HepG2 (cell line): ENCODE results near the gene KCTD15. TPM values are rescaled to one million over a fixed set of nuclear protein-coding genes. Genes with fewer than 3 reads are reported as not detected.

Experiments
- ASH2L ChIP-seq: fragments of 300-600, 200-600 bp; sonication (generic); IDR thresholded peaks from 2 replicates; pipeline ENCODE4 v1.7.0; 2017; ENCODE audit warnings: low read depth, mild to moderate bottlenecking, moderate library complexity, mixed read lengths, low read length; ENCODE audit not compliant: insufficient read length
- SIN3A ChIP-seq: IDR thresholded peaks from 2 replicates; pipeline ENCODE4 v1.6.1; 2011; ENCODE audit warnings: low read depth, mild to moderate bottlenecking, control low read depth, low read length, borderline replicate concordance
- SNAI1 ChIP-seq: sonication (generic); formaldehyde crosslinking; IDR thresholded peaks from 2 replicates; pipeline ENCODE4 v1.5.0; 2020; ENCODE audit warnings: mild to moderate bottlenecking, missing genetic modification reagents, borderline replicate concordance
- YEATS2 ChIP-seq: sonication (generic); formaldehyde crosslinking; IDR thresholded peaks from 2 replicates; pipeline ENCODE4 v1.4.0; 2020; ENCODE audit warnings: missing genetic modification reagents, borderline replicate concordance
- ZBTB2 ChIP-seq: sonication (generic); formaldehyde crosslinking; IDR thresholded peaks from 2 replicates; pipeline ENCODE4 v1.8.0; 2022; ENCODE audit warnings: low read depth, missing genetic modification reagents
- ZBTB25 ChIP-seq: IDR thresholded peaks from 2 replicates; pipeline ENCODE4 v1.6.1; 2018; ENCODE audit warnings: missing genetic modification reagents
- ZFP82 ChIP-seq: sonication (generic); formaldehyde crosslinking; IDR thresholded peaks from 2 replicates; pipeline ENCODE4 v1.5.1; 2020; ENCODE audit warnings: mild to moderate bottlenecking, missing genetic modification reagents, borderline replicate concordance
- ZFX ChIP-seq: sonication (generic); formaldehyde crosslinking; IDR thresholded peaks from 2 replicates; pipeline ENCODE4 v1.4.0; 2020; ENCODE audit warnings: mild to moderate bottlenecking, low read depth, missing genetic modification reagents, moderate library complexity
- ZMYM4 ChIP-seq: sonication (generic); formaldehyde crosslinking; IDR thresholded peaks from 2 replicates; pipeline ENCODE4 v1.8.1; 2023; ENCODE audit warnings: mild to moderate bottlenecking, missing genetic modification reagents
- ZNF136 ChIP-seq: sonication (generic); formaldehyde crosslinking; IDR thresholded peaks from 2 replicates; pipeline ENCODE4 v1.8.1; 2022; ENCODE audit warnings: low read depth, mild to moderate bottlenecking, moderate library complexity, missing genetic modification reagents
- ZNF20 ChIP-seq: sonication (generic); formaldehyde crosslinking; IDR thresholded peaks from 2 replicates; pipeline ENCODE4 v1.4.0; 2020; ENCODE audit warnings: mild to moderate bottlenecking, moderate library complexity, missing genetic modification reagents
- ZNF224 ChIP-seq: sonication (generic); formaldehyde crosslinking; IDR thresholded peaks from 2 replicates; pipeline ENCODE4 v1.5.0; 2020; ENCODE audit warnings: mild to moderate bottlenecking, missing genetic modification reagents
- ZNF430 ChIP-seq: sonication (generic); formaldehyde crosslinking; IDR thresholded peaks from 2 replicates; pipeline ENCODE4 v1.9.0; 2021; ENCODE audit warnings: mild to moderate bottlenecking, missing genetic modification reagents
- ZNF496 ChIP-seq: sonication (generic); formaldehyde crosslinking; IDR thresholded peaks from 2 replicates; pipeline ENCODE4 v1.8.1; 2023; ENCODE audit warnings: mild to moderate bottlenecking, moderate library complexity, missing genetic modification reagents; ENCODE audit not compliant: insufficient replicate concordance
- polyA plus RNA-seq, 8 experiments: library from polyadenylated mRNA; depleted of rRNA in 3 of 8; stranded (reverse) in 7 of 8; unstranded in 1 of 8; fragments of >200 nt; fragmentation: Illumina TruSeq in 4 of 8; extraction: Trizol in 4 of 8; gene quantifications; 2 replicates each; pipeline versions ENCODE4 v1.2.1 to v1.2.3, GENCODE V29; 2011 to 2016; ENCODE audit warnings: low read depth in 4 of 8, missing spikeins in 1 of 8, mixed read lengths in 1 of 8; ENCODE audit not compliant: insufficient read depth in 1 of 8
- total RNA-seq, 5 experiments: library from RNA; depleted of rRNA; stranded (reverse); fragments of >200 nt; fragmentation: Illumina TruSeq; extraction: Trizol; gene quantifications; 2 replicates each; pipeline ENCODE4 v1.2.3, GENCODE V29; 2016; ENCODE audit warnings: low read depth in 1 of 5
- TF ChIP-seq, protein P1 (sequence below): sonication (generic); formaldehyde crosslinking; IDR thresholded peaks from 2 replicates; pipeline ENCODE4 v1.4.0; 2020; ENCODE audit warnings: missing genetic modification reagents, borderline replicate concordance
- TF ChIP-seq, protein P2 (sequence below): fragments of 450-650 bp; IDR thresholded peaks from 2 replicates; pipeline ENCODE4 v1.6.1; 2016
- TF ChIP-seq, protein P3 (sequence below): sonication (generic); formaldehyde crosslinking; IDR thresholded peaks from 2 replicates; pipeline ENCODE4 v1.5.0; 2020; ENCODE audit warnings: missing genetic modification reagents
- TF ChIP-seq, protein P4 (sequence below): sonication (generic); formaldehyde crosslinking; IDR thresholded peaks from 2 replicates; pipeline ENCODE4 v1.9.0; 2022; ENCODE audit warnings: missing genetic modification reagents, mild to moderate bottlenecking, borderline replicate concordance

The KCTD15 gene
- total and polyA plus RNA-seq, 2 of the 13 experiments (the other 11 are each of a cell fraction or from before 2014, with no cell fraction given), result 13.2 to 16.7 TPM

- TF ChIP-seq, protein P1, sequence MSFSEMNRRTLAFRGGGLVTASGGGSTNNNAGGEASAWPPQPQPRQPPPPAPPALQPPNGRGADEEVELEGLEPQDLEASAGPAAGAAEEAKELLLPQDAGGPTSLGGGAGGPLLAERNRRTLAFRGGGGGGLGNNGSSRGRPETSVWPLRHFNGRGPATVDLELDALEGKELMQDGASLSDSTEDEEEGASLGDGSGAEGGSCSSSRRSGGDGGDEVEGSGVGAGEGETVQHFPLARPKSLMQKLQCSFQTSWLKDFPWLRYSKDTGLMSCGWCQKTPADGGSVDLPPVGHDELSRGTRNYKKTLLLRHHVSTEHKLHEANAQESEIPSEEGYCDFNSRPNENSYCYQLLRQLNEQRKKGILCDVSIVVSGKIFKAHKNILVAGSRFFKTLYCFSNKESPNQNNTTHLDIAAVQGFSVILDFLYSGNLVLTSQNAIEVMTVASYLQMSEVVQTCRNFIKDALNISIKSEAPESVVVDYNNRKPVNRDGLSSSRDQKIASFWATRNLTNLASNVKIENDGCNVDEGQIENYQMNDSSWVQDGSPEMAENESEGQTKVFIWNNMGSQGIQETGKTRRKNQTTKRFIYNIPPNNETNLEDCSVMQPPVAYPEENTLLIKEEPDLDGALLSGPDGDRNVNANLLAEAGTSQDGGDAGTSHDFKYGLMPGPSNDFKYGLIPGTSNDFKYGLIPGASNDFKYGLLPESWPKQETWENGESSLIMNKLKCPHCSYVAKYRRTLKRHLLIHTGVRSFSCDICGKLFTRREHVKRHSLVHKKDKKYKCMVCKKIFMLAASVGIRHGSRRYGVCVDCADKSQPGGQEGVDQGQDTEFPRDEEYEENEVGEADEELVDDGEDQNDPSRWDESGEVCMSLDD (CRISPR knock-in tag), result peak; percentile 73
- TF ChIP-seq ZFX (CRISPR knock-in tag) (peak; percentile 51), ZNF496 (no peak), ZBTB25 (peak; percentile 23; the same call in 1 of the 2 replicates), SIN3A (no peak), YEATS2 (no peak), ASH2L (peak; percentile 41), ZFP82 (CRISPR knock-in tag) (peak; percentile 62; the same call in 1 of the 2 replicates), ZMYM4 (CRISPR knock-in tag) (peak; percentile 56), ZNF224 (CRISPR knock-in tag) (no peak), ZNF430 (0 out of 2 replicates have a peak, but pooled peaks have one; percentile 40), ZBTB2 (peak; percentile 81), ZNF20 (CRISPR knock-in tag) (no peak), SNAI1 (CRISPR knock-in tag) (no peak), ZNF136 (CRISPR knock-in tag) (no peak)
- TF ChIP-seq, protein P2, sequence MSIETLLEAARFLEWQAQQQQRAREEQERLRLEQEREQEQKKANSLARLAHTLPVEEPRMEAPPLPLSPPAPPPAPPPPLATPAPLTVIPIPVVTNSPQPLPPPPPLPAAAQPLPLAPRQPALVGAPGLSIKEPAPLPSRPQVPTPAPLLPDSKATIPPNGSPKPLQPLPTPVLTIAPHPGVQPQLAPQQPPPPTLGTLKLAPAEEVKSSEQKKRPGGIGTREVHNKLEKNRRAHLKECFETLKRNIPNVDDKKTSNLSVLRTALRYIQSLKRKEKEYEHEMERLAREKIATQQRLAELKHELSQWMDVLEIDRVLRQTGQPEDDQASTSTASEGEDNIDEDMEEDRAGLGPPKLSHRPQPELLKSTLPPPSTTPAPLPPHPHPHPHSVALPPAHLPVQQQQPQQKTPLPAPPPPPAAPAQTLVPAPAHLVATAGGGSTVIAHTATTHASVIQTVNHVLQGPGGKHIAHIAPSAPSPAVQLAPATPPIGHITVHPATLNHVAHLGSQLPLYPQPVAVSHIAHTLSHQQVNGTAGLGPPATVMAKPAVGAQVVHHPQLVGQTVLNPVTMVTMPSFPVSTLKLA, result no peak
- TF ChIP-seq, protein P3, sequence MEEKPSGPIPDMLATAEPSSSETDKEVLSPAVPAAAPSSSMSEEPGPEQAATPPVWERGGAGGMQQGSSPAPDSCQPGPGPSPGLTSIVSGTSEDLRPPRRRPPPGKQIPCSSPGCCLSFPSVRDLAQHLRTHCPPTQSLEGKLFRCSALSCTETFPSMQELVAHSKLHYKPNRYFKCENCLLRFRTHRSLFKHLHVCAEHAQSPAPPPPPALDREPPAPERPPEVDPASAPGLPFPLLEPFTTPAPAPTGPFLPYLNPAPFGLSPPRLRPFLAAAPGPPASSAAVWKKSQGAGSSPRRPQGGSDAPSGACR (CRISPR knock-in tag), result 0 out of 2 replicates have a peak, but pooled peaks have one; percentile 27
- TF ChIP-seq, protein P4, sequence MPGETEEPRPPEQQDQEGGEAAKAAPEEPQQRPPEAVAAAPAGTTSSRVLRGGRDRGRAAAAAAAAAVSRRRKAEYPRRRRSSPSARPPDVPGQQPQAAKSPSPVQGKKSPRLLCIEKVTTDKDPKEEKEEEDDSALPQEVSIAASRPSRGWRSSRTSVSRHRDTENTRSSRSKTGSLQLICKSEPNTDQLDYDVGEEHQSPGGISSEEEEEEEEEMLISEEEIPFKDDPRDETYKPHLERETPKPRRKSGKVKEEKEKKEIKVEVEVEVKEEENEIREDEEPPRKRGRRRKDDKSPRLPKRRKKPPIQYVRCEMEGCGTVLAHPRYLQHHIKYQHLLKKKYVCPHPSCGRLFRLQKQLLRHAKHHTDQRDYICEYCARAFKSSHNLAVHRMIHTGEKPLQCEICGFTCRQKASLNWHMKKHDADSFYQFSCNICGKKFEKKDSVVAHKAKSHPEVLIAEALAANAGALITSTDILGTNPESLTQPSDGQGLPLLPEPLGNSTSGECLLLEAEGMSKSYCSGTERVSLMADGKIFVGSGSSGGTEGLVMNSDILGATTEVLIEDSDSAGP, result peak; percentile 54; the same call in 1 of the 2 replicates
These were observed 1.1 kb upstream of the KCTD15 start (continued) for GRCh38 chr19:33795370-33796163.
